Measurements from ENCODE around the gene C1orf146.

DNA sequence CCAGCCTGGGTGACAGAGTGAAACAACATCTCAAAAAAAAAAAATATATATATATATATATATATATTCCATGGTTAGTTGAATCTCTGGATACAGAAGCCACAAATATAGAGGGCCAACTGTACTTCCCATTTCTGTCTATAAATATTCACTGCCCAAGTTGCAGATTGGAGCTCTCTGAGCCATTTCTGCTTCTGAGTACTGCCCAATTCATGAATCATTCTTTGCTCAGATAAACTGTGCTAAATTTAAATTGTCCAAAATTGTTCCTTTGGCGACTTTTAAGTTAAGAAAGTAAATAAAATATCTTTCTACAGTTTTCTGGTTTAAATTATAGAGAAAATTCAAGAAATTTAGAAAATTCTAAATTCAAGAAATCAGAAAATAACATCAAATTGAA is 23.2 kb upstream of the C1orf146 start:
- TF ChIP-seq, protein P1, sequence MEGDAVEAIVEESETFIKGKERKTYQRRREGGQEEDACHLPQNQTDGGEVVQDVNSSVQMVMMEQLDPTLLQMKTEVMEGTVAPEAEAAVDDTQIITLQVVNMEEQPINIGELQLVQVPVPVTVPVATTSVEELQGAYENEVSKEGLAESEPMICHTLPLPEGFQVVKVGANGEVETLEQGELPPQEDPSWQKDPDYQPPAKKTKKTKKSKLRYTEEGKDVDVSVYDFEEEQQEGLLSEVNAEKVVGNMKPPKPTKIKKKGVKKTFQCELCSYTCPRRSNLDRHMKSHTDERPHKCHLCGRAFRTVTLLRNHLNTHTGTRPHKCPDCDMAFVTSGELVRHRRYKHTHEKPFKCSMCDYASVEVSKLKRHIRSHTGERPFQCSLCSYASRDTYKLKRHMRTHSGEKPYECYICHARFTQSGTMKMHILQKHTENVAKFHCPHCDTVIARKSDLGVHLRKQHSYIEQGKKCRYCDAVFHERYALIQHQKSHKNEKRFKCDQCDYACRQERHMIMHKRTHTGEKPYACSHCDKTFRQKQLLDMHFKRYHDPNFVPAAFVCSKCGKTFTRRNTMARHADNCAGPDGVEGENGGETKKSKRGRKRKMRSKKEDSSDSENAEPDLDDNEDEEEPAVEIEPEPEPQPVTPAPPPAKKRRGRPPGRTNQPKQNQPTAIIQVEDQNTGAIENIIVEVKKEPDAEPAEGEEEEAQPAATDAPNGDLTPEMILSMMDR (IDR thresholded peaks at IDR 0.05 in 4 of 5, conservative IDR thresholded peaks at IDR 0.05 in 1 of 5), result no peak
- TF ChIP-seq POLR2A (IDR thresholded peaks at IDR 0.05), result no peak
